ENCODE data around the gene ZNF562.
"Not testable (repeated sequence)": the region's sequence is repeated elsewhere in the genome, so short reads cannot be mapped to it uniquely, and the experiment has no call there.

Gene ZNF562

DNA sequence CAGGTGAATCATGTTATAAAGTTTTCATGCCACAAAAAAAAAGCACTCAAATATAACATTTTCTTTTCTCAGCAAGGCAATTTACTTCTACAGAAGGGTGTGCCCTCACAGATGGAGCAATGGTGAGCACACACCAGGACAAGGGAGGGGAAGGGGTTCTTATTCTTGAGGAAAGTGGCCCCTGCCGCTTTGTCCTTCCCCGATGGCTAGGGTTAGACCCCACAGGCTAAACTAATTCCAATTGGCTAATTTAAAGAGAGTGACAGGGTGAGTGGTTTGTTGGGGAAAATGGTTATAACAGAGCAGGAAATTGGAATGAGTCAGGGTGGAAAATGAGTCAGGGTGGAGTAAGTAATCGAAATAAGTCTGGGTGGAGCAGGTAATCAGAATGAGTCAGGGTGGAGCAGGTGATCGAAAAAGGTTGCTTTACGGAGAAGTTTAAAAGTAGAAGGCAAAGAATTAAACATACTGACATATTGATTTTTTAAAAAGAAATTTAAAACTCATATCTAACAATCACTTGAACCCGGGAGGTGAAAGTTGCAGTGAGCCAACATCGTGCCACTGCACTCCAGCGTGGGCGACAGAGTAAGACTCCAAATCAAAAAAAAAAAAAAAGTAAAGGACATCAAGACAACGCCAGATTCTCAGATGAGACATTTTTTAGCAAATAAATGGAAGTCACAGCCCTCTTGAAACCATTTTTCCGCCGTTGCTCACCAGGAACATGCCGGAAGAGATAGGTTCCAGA is 813 bp downstream of the ZNF562 start:
- TF ChIP-seq JUND (IDR thresholded peaks at IDR 0.05; ENCODE audit: low read depth): no peak
- in situ Hi-C loops (cut with HindIII; ENCODE audit: low pct_unique_long_range_greater_than_20kb, low sequenced_read_pairs): no loop called here
- DNase-seq (ENCODE audit: low read depth in 1 of 2, low spot score in 1 of 2): no peak

DNA sequence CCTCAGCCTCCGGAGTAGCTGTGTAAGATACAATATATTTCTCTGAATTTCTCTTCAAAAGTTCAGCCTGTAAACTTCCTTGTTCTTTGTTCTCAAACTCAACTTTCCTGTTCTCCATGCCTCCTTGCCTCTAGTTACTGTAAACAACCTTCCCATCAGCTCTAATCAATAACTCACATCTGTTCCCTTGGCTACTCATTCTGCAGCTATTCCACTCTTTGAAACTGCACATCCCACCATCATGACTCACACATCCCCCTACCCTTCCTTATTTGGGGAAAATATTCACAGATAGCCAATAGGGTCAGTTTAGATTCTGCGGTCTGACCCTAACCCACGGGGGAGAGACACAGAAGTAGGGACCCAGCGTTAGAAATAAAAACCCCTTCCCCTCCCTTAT is 2.0 kb downstream of the ZNF562 start:
- TF ChIP-seq JUND (IDR thresholded peaks at IDR 0.05; ENCODE audit: low read depth): no peak
- peak in 1 of 2 experiments; percentile 59 for DNase-seq (ENCODE audit: low read depth in 1 of 2, low spot score in 1 of 2)
- in situ Hi-C loops (cut with HindIII; ENCODE audit: low pct_unique_long_range_greater_than_20kb, low sequenced_read_pairs): no loop called here

DNA sequence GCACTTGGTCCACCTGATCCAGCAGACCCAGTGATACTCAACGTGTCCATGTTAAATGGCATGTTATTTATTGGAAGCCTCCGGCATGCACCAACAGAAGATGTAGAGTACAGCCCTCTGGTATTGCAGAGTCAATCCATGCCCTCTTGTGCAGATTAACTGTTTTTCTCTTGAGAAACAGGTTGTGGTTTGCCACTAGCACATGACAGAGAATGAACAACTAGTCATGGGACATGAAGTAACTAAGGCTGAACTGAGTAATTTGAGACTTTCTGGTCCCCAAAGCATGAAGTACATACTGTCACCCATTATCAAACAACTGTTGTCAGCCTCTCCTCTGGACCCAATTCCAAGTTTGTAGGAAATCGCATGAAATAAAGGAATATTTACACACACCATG is 3.2 kb downstream of the ZNF562 start:
- TF ChIP-seq JUND (IDR thresholded peaks at IDR 0.05; ENCODE audit: low read depth): no peak
- DNase-seq (ENCODE audit: low read depth in 1 of 2, low spot score in 1 of 2): no peak
- in situ Hi-C loops (cut with HindIII; ENCODE audit: low pct_unique_long_range_greater_than_20kb, low sequenced_read_pairs): no loop called here

DNA sequence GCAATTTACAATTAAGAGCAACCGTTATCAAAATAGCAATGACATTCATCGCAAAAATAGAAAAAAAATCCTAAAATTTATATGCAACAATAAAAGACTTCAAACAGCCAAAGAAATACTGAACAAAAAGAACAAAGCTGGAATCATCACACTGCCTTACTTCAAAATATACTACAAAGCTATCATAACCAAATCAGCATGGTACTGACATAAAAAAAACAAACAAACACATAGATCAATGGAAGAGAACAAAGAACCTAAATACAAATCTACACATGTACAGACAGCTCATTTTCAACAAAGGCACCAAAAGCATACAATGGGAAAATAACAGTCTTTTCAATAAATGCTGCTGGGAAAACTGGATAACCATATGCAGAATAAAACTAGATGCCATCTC is 6.4 kb downstream of the ZNF562 start:
- no peak for DNase-seq (ENCODE audit: low read depth in 1 of 2, low spot score in 1 of 2)
- TF ChIP-seq JUND (IDR thresholded peaks at IDR 0.05; ENCODE audit: low read depth): no peak
- in situ Hi-C loops (cut with HindIII; ENCODE audit: low pct_unique_long_range_greater_than_20kb, low sequenced_read_pairs): no loop called here

DNA sequence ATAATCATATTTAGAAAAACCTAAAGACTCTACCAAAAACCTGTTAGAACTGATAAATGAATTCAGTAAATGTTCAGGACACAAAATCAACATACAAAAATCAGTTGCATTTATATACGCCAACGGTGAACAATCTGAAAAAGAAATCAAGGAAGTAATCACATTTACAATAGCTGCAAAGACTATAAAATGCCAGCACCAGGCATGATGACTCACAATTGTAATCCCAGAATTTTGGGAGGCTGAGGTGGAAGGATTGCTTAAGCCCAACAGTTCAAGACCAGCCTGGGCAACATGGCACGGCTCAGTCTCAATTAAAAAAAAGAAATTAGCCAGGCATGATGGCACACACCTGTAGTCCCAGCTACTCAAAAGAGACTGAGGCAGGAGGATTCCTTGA is 7.0 kb downstream of the ZNF562 start:
- in situ Hi-C loops (cut with HindIII; ENCODE audit: low pct_unique_long_range_greater_than_20kb, low sequenced_read_pairs): no loop called here
- DNase-seq (ENCODE audit: low read depth in 1 of 2, low spot score in 1 of 2): peak in 1 of 2 experiments; percentile 28
- no peak for TF ChIP-seq JUND (IDR thresholded peaks at IDR 0.05; ENCODE audit: low read depth)

DNA sequence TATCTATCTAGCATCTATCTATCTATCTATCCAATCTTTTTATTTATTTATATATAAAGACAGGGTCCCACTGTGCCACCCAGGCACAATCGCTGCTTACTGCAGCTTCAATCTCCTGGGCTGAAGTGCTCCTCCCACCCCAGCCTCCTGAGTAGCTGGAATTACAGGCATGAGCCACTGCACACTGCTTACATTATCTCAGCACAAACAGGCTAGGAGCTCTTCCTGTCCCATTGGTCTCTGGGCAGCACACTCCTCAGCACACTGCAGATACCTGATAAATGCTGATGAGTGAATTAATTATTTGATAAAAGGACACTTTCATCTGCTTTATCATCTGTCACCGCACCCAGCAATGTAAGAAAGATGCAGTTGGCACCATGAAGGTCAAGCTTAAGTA is 16.1 kb downstream of the ZNF562 start:
- TF ChIP-seq JUND (IDR thresholded peaks at IDR 0.05; ENCODE audit: low read depth): no peak
- in situ Hi-C loops (cut with HindIII; ENCODE audit: low pct_unique_long_range_greater_than_20kb, low sequenced_read_pairs): no loop called here
- no peak for DNase-seq (ENCODE audit: low read depth in 1 of 2, low spot score in 1 of 2)

DNA sequence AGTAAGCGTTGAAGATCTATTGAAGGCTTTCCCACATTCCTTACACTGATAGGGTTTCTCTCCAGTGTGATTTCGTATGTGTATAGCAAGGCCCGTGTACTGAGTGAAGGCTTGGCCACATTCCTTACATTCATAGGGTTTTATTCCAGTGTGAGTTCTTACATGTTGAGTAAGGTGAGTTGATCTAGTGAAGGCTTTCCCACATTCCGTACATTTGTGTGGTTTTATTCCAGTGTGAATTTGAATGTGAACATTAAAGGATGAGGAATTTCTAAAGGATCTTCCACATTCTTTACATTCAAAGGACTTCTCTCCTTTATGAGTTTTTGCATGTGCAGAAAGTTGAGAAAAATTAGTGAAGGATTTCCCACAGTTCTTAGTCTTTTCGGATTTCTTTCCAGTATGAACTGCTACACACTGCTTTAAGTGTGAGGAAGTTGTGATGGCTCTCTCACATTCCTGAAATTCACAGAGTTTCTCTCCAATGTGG is 21.8 kb downstream of the ZNF562 start:
- in situ Hi-C loops (cut with HindIII; ENCODE audit: low pct_unique_long_range_greater_than_20kb, low sequenced_read_pairs); DNase-seq (ENCODE audit: low read depth in 1 of 2, low spot score in 1 of 2): not testable (repeated sequence)

DNA sequence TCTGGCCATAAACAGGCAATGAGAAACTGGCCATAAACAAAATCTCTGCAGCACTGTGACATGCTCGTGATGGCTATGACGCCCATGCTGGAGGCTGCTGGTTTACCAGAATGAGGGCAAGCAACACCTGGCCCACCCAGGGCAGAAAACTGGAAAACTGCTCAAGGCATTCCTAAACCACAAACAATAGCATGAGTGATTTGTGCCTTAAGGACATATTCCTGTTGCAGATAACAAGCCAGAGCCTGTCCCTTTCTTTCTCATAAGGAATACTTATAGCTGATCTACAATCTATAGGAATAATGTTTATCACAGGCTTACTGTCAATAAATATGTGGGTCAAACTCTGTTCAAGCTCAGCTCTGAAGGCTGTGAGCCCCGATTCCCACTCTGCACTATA is 23.4 kb downstream of the ZNF562 start:
- in situ Hi-C loops (cut with HindIII; ENCODE audit: low pct_unique_long_range_greater_than_20kb, low sequenced_read_pairs); DNase-seq (ENCODE audit: low read depth in 1 of 2, low spot score in 1 of 2): not testable (repeated sequence)

DNA sequence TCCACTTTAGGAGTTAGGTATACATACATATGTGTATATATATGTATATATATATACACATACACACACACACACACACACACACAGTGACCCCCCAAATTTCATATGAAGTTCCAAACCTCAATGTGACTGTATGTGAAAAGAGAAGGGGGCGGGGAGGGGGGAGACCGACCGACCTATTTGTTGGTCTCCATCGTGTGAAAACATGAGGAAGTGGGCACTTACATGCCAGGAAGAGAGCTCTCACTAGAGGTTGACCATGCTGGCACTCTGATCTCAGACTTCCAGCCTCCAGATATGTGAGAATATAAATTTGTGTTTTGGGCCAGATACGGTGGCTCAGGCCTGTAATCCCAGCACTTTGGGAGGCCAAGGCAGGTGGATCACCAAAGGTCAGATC is 24.6 kb downstream of the ZNF562 start:
- TF ChIP-seq JUND (IDR thresholded peaks at IDR 0.05; ENCODE audit: low read depth): no peak
- DNase-seq (ENCODE audit: low read depth in 1 of 2, low spot score in 1 of 2): no peak
- in situ Hi-C loops (cut with HindIII; ENCODE audit: low pct_unique_long_range_greater_than_20kb, low sequenced_read_pairs): no loop called here

DNA sequence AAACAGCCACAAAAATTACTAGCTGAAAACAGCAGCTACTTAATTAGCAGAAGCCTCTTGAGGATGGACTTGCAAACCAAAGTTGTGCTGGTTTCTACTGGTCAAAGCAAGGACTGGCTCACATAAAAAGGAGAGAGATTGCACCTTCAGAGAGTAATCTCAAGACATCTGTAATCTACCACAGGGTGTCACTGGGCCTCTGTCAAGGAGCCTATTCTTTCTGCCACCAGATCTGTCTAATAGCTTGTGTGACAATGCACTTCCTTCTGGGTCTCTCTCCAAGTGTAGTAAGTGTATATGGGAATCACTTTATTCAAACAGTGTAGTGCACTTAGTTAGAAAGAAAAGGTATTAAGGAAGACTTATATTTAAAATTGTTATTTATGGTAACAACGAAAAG is 29.4 kb downstream of the ZNF562 start:
- no peak for TF ChIP-seq JUND (IDR thresholded peaks at IDR 0.05; ENCODE audit: low read depth)
- in situ Hi-C loops (cut with HindIII; ENCODE audit: low pct_unique_long_range_greater_than_20kb, low sequenced_read_pairs): no loop called here
- peak in 1 of 2 experiments; percentile 16 for DNase-seq (ENCODE audit: low read depth in 1 of 2, low spot score in 1 of 2)

DNA sequence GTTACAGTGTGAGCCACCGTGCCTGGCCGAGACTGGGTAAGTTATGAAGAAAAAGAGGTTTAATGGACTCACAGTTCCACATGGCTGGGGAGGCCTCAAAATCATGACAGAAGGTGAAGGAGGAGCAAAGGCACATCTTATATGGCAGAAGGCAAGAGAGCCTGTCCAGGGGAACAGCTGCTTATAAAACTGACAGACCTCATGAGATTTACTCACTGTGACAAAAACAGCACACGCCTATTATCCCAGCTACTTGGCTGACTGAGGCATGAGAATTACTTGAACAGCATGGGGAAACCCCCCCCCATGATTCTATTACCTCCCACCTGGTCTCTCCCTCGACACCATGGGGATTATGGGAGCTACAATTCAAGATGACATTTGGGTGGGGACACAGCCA is 30.4 kb downstream of the ZNF562 start:
- DNase-seq (ENCODE audit: low read depth in 1 of 2, low spot score in 1 of 2): no peak
- no peak for TF ChIP-seq JUND (IDR thresholded peaks at IDR 0.05; ENCODE audit: low read depth)
- in situ Hi-C loops (cut with HindIII; ENCODE audit: low pct_unique_long_range_greater_than_20kb, low sequenced_read_pairs): no loop called here

DNA sequence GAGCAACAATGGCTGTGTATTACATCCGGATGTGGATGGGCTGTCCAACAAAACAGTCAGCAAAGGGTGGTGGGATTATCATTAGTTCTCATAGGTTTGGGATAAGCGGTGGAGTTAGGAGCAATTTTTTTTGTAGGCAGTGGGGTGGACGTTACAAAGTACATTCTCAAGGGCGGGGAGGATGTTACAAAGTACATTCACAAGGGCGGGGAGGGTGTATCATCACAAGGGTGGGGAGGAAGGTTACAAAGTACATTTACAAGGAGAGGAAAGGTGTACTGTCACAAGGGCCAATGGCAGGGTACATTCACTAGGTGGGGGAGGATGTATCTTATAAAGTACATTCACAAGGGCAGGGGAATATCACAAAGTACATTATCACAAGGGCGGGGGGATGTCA is 33.1 kb downstream of the ZNF562 start:
- no peak for DNase-seq (ENCODE audit: low read depth in 1 of 2, low spot score in 1 of 2)
- no peak for TF ChIP-seq JUND (IDR thresholded peaks at IDR 0.05; ENCODE audit: low read depth)
- in situ Hi-C loops (cut with HindIII; ENCODE audit: low pct_unique_long_range_greater_than_20kb, low sequenced_read_pairs): no loop called here

DNA sequence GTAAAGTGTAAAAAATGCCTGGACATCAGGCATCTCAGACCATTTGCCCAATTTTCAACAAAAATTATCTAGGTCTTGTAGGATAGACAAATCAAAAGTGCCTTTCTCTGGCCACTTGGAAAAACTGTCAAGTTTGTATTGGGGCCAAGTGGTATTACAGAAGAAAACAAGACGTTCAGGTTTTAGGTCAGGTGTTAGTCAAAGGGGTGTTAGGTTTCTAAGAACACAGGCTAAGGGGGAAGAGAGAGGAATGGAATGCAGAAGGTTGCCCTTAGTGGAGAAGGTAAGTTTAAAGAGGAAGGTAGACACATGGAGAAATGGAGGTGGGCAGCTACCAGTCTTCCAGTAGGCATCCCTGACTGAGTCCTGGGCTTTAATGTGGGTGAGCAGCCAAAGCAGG is 33.9 kb downstream of the ZNF562 start:
- peak in 1 of 2 experiments; percentile 81 for DNase-seq (ENCODE audit: low read depth in 1 of 2, low spot score in 1 of 2)
- in situ Hi-C loops (cut with HindIII; ENCODE audit: low pct_unique_long_range_greater_than_20kb, low sequenced_read_pairs): no loop called here
- no peak for TF ChIP-seq JUND (IDR thresholded peaks at IDR 0.05; ENCODE audit: low read depth)

DNA sequence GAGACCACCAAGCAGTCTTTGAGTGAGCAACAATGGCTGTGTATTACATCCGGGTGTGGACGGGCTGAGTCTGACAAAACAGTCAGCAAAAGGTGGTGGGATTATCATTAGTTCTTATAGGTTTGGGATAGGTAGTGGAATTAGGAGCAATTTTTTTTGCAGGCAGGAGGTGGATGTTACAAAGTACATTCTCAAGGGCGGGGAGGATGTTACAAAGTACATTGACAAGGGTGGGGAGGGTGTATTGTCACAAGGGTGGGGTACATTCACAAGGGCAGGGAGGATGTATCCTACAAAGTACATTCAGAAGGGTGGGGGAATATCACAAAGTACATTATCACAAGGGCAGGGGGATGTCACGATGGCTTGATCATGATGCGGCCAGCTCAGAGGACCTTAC is 38.9 kb downstream of the ZNF562 start:
- no peak for TF ChIP-seq JUND (IDR thresholded peaks at IDR 0.05; ENCODE audit: low read depth)
- in situ Hi-C loops (cut with HindIII; ENCODE audit: low pct_unique_long_range_greater_than_20kb, low sequenced_read_pairs): no loop called here
- no peak for DNase-seq (ENCODE audit: low read depth in 1 of 2, low spot score in 1 of 2)
